B cell (primary cell): Measurements from ENCODE around the gene ST3GAL3. TPM values are rescaled to one million over a fixed set of nuclear protein-coding genes. Genes with fewer than 3 reads are reported as not detected.

Source experiments
- ATAC-seq: fragments of 200-7000 bp; cut with Tn5 transposase; one replicate; pipeline ENCODE4 v1.10.0; 2021; ENCODE audit warnings: low read depth, mild to moderate bottlenecking, moderate number of reproducible peaks, moderate library complexity
- CTCF ChIA-PET: fragments of 350-600 bp; sonication (Branson Sonifier 250); formaldehyde crosslinking; loops from one replicate; lab custom pipeline; 2021; ENCODE audit warnings: antibody characterized with exemption, inconsistent platforms; lab: Charles Lee
- POLR2A ChIA-PET: fragments of 350-600 bp; sonication (Branson Sonifier 250); formaldehyde crosslinking; loops from one replicate; lab custom pipeline; 2021; ENCODE audit warnings: antibody characterized with exemption; lab: Charles Lee
- DNase-seq: peaks from one replicate; pipeline ENCODE4 v3.0.0; 2013
- H2AFZ ChIP-seq: 2 replicates; pipeline ENCODE4 v1.6.1; 2012; ENCODE audit warnings: mild to moderate bottlenecking, low read depth, low read length; ENCODE audit not compliant: insufficient read depth, poor library complexity, severe bottlenecking
- H3K27ac ChIP-seq, 2 donors: 1 replicate in 1 of 2; 2 replicates in 1 of 2; pipeline ENCODE4 v1.5.1; 2012 to 2013; ENCODE audit warnings: low read length in 2 of 2, mild to moderate bottlenecking in 2 of 2, moderate library complexity in 1 of 2
- H3K27me3 ChIP-seq, 4 experiments: fragments of 200-600 bp in 1 of 4; sonication (generic) in 1 of 4; replicated peaks in 1 of 4; 1 replicate in 2 of 4; 2 replicates in 2 of 4; pipeline versions ENCODE4 v1.6.1 to v1.7.0; 2013 to 2016; ENCODE audit warnings: low read length in 3 of 4, mild to moderate bottlenecking in 2 of 4, mixed read lengths in 1 of 4, moderate library complexity in 1 of 4; ENCODE audit not compliant: insufficient read depth in 4 of 4, control insufficient read depth in 3 of 4; ENCODE audit errors: control extremely low read depth in 1 of 4
- H3K36me3 ChIP-seq, 2 experiments: replicated peaks in 1 of 2; 1 replicate in 1 of 2; 2 replicates in 1 of 2; pipeline versions ENCODE4 v1.6.1 to v1.7.1; 2013; ENCODE audit warnings: low read length in 1 of 2; ENCODE audit not compliant: insufficient read depth in 2 of 2, control insufficient read depth in 1 of 2; ENCODE audit errors: control extremely low read depth in 1 of 2, extremely low read depth in 1 of 2
- H3K4me1 ChIP-seq, 2 donors: fragments of 200-600 bp in 1 of 2; sonication (generic) in 1 of 2; 1 replicate in 1 of 2; 2 replicates in 1 of 2; pipeline versions ENCODE4 v1.5.1 to v1.6.1; 2013 to 2017; ENCODE audit warnings: low read length in 2 of 2; ENCODE audit not compliant: control insufficient read depth in 2 of 2, insufficient read depth in 2 of 2
- H3K4me2 ChIP-seq: replicated peaks from 2 replicates; pipeline ENCODE3; 2012; ENCODE audit warnings: mild to moderate bottlenecking, low read depth, low read length; ENCODE audit not compliant: poor library complexity, severe bottlenecking
- H3K4me3 ChIP-seq, 5 experiments: fragments of 200-600 bp in 1 of 5; sonication (generic) in 1 of 5; 1 replicate in 3 of 5; 2 replicates in 2 of 5; pipeline versions ENCODE4 v1.5.1 to v1.7.0; 2011 to 2016; ENCODE audit warnings: low read length in 4 of 5, mild to moderate bottlenecking in 4 of 5, low read depth in 2 of 5, control low read depth in 1 of 5, moderate library complexity in 1 of 5; ENCODE audit not compliant: insufficient read depth in 1 of 5; ENCODE audit errors: control extremely low read depth in 1 of 5, extremely low read depth in 1 of 5
- H3K79me2 ChIP-seq: fragments of 200-600 bp; sonication (generic); one replicate; pipeline ENCODE4 v1.6.0; 2016; ENCODE audit warnings: low read length; ENCODE audit not compliant: control insufficient read depth, insufficient read depth
- H3K9ac ChIP-seq: fragments of 200-600 bp; sonication (generic); 2 replicates; pipeline ENCODE4 v1.6.1; 2017; ENCODE audit warnings: mild to moderate bottlenecking, low read length, moderate library complexity
- H3K9me3 ChIP-seq, 3 donors: one replicate each; pipeline versions ENCODE4 v1.6.1 to v1.7.1; 2013; ENCODE audit warnings: low read length in 2 of 3; ENCODE audit not compliant: control insufficient read depth in 2 of 3, insufficient read depth in 1 of 3; ENCODE audit errors: control extremely low read depth in 1 of 3
- H4K20me1 ChIP-seq: 2 replicates; pipeline ENCODE4 v1.6.0; 2012; ENCODE audit warnings: mild to moderate bottlenecking, low read length; ENCODE audit not compliant: insufficient read depth, control insufficient read depth, poor library complexity, severe bottlenecking
- H3K27ac Mint-ChIP-seq: one replicate; pipeline ENCODE4 v1.8.0; 2021; ENCODE audit warnings: mixed read lengths
- H3K27me3 Mint-ChIP-seq: one replicate; pipeline ENCODE4 v1.8.0; 2021; ENCODE audit warnings: mixed read lengths
- H3K4me1 Mint-ChIP-seq: one replicate; pipeline ENCODE4 v1.8.0; 2021; ENCODE audit warnings: mixed read lengths
- H3K4me3 Mint-ChIP-seq: one replicate; pipeline ENCODE4 v1.8.0; 2021; ENCODE audit warnings: mixed read lengths
- H3K9me3 Mint-ChIP-seq: one replicate; pipeline ENCODE4 v1.8.0; 2022; ENCODE audit warnings: mixed read lengths; ENCODE audit not compliant: insufficient read depth
- EZH2 ChIP-seq: IDR thresholded peaks from 2 replicates; pipeline ENCODE4 v1.6.1; 2012; ENCODE audit warnings: borderline replicate concordance, low read depth, mild to moderate bottlenecking, moderate library complexity, low read length; ENCODE audit not compliant: insufficient read depth, poor library complexity, severe bottlenecking
- WGBS: methylation state at CpG from one replicate; pipeline ENCODE4 v1.1.5; 2013; ENCODE audit warnings: missing lambda C conversion rate; ENCODE audit not compliant: insufficient coverage; 5-methylcytosine and 5-hydroxymethylcytosine counted together
- intact Hi-C: fragments of 100-400 bp; cut with micrococcal nuclease; formaldehyde crosslinking; loops from one replicate; pipeline ENCODE4 v1.10.0; 2022
- polyA plus RNA-seq: library from polyadenylated mRNA; depleted of rRNA; stranded (reverse); fragments of >200 nt; gene quantifications from 2 replicates; pipeline ENCODE4 v1.2.3, GENCODE V29; 2012
- total RNA-seq, 2 donors: library from RNA; stranded (reverse); fragments of 120-200 nt in 1 of 2; gene quantifications; 1 replicate in 1 of 2; 2 replicates in 1 of 2; pipeline versions ENCODE4 v1.2.3 to v1.2.4, GENCODE V29; 2013 to 2022
- TF ChIP-seq, protein P1 (sequence below): fragments of 200-600 bp; IDR thresholded peaks from one replicate; pipeline ENCODE4 v1.8.0; 2022; ENCODE audit warnings: antibody characterized with exemption, mild to moderate bottlenecking

Gene ST3GAL3
- total and polyA plus RNA-seq, 2 donors (not counting 1 experiment from before 2014, with no cell fraction given) = 16.8 to 31.4 TPM

DNA sequence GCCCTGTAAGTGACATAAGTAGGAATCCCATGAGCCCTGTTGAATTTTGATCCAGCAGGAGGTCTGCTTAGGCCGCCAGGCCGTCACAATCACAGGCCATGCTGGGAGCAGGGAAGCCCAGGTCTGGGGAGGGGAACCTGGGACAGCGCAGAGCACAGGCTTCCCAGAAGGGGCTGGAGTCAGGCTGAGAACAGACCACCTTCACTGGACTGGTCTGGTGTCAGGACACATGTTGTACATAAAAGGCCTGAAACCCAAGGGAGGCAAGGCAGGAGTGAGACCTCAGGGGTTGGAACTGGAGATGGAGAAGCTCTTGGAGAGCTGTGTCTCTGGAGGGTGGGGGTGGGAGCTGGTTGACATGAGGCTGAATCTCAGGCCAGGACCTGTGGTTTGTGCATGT is 163.0 kb downstream of the ST3GAL3 start:
- Histone ChIP-seq H3K9me3 (no peaks in the 10 kb centered on the region), H3K9ac (no peak overlapping the region), H3K27ac (no peak overlapping the region), H3K4me3 (no peak overlapping the region), H3K79me2 (no peaks in the 10 kb centered on the region), H3K4me1 (no peaks in the 10 kb centered on the region), H3K4me2 (no peak overlapping the region), H2AFZ (no peak overlapping the region), H3K36me3 (peaks cover 0 to 3% of the 10 kb centered on the region in 2 experiments), H4K20me1 (no peaks in the 10 kb centered on the region), H3K27me3 (no peaks in the 10 kb centered on the region)
- DNase-seq = no peak
- Mint-ChIP-seq H3K27ac (no peak overlapping the region), H3K27me3 (no peaks in the 10 kb centered on the region), H3K4me3 (no peak overlapping the region), H3K4me1 (no peaks in the 10 kb centered on the region), H3K9me3 (no peaks in the 10 kb centered on the region)
- TF ChIP-seq EZH2 = no peak
- TF ChIP-seq, protein P1, sequence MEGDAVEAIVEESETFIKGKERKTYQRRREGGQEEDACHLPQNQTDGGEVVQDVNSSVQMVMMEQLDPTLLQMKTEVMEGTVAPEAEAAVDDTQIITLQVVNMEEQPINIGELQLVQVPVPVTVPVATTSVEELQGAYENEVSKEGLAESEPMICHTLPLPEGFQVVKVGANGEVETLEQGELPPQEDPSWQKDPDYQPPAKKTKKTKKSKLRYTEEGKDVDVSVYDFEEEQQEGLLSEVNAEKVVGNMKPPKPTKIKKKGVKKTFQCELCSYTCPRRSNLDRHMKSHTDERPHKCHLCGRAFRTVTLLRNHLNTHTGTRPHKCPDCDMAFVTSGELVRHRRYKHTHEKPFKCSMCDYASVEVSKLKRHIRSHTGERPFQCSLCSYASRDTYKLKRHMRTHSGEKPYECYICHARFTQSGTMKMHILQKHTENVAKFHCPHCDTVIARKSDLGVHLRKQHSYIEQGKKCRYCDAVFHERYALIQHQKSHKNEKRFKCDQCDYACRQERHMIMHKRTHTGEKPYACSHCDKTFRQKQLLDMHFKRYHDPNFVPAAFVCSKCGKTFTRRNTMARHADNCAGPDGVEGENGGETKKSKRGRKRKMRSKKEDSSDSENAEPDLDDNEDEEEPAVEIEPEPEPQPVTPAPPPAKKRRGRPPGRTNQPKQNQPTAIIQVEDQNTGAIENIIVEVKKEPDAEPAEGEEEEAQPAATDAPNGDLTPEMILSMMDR = no peak
- intact Hi-C loops = no loop called here
- no peak for ATAC-seq
- ChIA-PET POLR2A (no interaction called here), CTCF (no interaction called here)
- WGBS = 100% methylated on average over 3 of the region's 3 CpGs

DNA sequence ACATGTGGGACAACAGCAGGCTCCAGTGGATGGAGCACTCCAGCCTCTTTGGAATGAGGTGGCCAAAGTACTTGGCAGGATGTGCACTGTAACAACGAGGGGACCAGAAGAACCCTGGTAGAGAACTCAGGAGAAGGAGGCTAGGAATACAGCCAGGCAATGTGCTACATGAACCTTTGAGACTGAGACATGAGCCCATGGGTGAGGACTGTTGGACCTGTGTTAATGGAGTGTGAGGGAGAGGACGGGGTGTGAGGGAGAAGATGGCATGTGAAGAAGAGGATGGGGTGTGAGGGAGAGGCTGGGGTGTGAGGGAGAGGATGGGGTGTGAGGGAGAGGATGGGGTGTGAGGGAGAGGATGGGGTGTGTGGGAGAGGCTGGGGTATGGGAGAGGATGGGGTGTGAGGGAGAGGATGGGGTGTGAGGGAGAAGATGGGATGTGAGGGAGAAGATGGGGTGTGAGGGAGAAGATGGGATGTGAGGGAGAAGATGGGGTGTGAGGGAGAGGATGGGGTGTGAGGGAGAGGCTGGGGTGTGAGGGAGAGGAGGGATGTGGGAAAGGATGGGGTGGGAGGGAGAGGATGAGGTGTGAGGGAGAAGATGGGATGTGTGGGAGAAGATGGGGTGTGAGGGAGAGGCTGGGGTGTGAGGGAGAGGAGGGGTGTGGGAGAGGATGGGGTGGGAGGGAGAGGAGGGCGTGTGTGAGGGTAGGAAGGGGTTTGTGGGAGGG is 164.0 kb downstream of the ST3GAL3 start:
- DNase-seq = no peak
- H3K27me3 Mint-ChIP-seq = no peaks in the 10 kb centered on the region
- ATAC-seq = no peak
- CTCF ChIA-PET = no interaction called here
- H3K4me3 Mint-ChIP-seq = no peak overlapping the region
- WGBS = 90% methylated on average over 2 of the region's 3 CpGs
- no peaks in the 10 kb centered on the region for H3K27me3 ChIP-seq
- no peaks in the 10 kb centered on the region for H3K4me1 Mint-ChIP-seq
- H3K4me3 ChIP-seq = no peak overlapping the region
- H3K4me2 ChIP-seq = no peak overlapping the region
- no peak overlapping the region for H3K27ac ChIP-seq
- H3K9me3 ChIP-seq = no peaks in the 10 kb centered on the region
- no peak for TF ChIP-seq EZH2
- TF ChIP-seq, protein P1 = no peak
- no peaks in the 10 kb centered on the region for H3K79me2 ChIP-seq
- H4K20me1 ChIP-seq = no peaks in the 10 kb centered on the region
- no peak overlapping the region for H3K27ac Mint-ChIP-seq
- POLR2A ChIA-PET = no interaction called here
- intact Hi-C loops = no loop called here
- no peak overlapping the region for H3K9ac ChIP-seq
- no peaks in the 10 kb centered on the region for H3K4me1 ChIP-seq
- H3K9me3 Mint-ChIP-seq = no peaks in the 10 kb centered on the region
- no peak overlapping the region for H2AFZ ChIP-seq
- H3K36me3 ChIP-seq = no peaks in the 10 kb centered on the region
